GM18858 (cell line): Measurements from ENCODE around the gene CIBAR2.

Source experiments
- ATAC-seq: cut with Tn5 transposase; IDR thresholded peaks from one replicate; pipeline ENCODE4 v1.9.1; 2021; ENCODE audit not compliant: unreplicated experiment

Gene CIBAR2

DNA sequence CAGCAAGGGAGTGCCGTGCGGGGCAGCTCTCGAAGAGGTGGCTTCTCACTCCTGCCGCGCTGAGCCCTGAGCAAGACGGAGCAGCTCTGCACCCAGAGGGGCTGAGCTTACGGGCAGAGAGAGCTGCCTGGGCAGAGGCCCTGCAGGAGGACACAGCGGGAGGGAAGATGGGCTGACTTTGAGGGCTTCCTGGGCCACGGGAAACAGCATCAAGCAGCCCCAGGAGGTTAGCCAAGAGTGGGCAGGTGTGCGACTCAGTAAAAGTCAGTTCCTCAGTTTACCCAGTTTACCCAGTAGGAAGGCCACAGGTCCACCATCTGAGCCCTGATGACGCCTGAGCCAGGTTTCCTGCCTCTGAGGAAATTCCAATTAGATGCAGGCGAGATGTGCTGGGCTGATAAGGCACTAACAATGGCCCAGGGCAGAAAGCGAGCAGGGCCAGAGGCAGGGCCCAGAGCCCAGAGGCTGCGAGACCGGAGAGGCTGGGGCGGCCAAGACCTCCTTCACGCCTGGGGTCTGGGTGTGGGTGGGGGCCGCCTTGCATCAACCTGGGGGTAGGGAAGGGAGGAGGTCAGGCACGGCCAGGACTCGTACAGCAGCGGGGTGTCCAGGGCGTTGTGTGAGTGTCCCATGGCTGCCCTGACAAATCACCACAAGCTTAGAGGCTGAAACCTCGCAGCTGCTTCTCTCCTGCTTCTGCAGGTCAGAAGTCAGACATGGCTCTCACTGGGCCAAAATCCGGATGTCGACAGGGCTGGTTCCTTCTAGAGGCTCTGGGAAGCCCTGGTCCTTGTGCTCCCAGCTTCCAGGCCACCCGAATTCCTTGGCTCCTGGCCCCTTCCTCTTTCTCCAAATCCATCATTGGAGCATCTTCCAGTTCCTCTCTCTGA is 32.0 kb upstream of the CIBAR2 start:
- no peak for ATAC-seq

DNA sequence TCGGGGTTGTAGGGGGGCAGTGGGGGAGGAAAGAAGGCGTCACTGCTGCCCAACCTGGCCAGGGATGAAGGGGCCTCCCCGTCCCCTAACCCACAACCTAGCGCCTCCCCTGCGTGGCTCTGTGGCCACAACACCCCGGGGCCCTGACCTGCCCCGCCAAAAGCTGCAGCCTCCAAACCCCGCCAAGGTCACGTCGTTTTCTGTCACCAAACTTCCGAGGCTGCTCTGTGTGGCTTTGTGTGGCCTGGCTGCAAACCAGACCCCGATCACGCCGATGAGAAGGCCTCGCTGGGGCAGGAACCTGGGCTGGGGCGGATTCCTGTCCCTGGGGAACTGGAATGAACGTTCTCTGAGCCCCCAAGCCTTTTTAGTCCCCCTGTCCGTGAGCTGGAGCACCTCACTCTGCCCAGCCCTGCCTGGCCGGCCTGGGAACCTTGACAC is 30.5 kb upstream of the CIBAR2 start:
- no peak for ATAC-seq

DNA sequence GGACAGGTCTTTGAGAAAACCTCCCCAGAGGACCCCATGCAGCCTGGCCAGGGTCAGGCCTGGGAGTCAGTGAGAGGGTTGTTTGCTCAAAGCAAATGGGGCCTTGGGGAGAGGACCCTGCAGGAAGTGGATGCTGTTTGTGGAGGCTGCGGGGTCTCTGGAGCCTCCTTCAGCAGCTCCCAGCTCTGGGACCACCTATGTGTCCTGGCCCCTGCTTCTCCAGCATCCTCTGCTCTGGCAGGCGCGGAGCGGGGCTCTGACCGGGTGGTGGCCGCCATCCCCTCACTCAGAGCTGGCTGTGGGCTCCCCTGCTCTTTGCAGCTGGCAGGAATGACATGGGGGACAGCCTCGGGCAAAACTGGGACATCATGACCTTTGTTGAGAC is 29.8 kb upstream of the CIBAR2 start:
- no peak for ATAC-seq

DNA sequence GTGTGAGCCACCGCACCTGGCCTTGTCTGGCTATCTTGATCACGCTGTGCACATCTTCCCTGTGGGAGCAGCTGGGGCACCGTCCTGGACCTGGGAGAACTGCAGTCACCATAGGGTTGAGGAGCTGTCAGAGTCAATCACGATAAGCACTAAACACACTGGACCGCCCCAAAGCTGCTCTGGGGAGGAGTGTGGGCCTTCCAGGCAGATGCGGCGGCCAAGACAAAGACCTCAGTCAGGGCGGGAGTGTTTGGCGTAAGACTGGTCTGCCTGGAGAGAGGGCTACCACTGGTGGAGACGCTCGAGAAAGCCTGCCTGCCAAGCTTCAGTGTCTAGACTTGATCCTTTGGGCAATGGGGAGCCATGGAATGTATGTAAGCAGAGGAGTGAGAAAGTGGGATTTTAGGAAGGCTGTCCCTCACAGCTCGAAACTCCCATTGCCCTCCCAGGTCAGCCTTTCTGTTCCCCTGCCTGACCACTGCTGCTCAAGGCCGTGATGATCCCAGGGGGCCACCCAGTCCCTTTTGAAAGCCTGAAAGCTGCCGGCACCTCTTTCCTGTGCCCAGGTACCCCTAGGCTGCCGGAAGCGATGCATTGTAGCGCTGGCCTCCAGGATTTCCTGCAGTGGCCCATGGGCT is 29.3 kb upstream of the CIBAR2 start:
- ATAC-seq: no peak

DNA sequence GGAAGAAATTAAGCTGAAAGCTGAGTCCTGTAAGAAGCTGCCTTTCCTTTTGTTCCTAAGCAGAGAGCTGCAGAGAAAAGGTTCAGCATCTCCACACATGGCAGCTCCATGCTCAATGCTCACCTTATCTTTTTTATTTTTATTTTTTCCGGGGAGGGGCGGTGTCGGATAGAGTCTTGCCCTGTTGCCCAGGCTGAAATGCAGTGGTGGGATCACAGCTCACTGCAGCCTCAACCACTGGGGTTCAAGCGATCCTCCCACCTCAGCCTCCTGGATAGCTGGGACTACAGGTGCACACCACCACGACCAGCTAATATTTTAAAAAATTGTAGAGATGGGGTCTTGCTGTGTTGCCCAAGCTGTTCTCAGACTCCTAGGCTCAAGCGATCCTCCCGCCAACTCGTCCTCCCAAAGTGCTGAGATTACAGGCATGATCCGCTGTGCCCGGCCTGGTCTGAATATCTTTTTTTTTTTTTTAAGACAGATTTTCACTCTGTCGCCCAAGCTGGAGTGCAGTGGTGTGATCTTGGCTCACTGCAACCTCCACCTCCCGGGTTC is 28.3 kb upstream of the CIBAR2 start:
- no peak for ATAC-seq

DNA sequence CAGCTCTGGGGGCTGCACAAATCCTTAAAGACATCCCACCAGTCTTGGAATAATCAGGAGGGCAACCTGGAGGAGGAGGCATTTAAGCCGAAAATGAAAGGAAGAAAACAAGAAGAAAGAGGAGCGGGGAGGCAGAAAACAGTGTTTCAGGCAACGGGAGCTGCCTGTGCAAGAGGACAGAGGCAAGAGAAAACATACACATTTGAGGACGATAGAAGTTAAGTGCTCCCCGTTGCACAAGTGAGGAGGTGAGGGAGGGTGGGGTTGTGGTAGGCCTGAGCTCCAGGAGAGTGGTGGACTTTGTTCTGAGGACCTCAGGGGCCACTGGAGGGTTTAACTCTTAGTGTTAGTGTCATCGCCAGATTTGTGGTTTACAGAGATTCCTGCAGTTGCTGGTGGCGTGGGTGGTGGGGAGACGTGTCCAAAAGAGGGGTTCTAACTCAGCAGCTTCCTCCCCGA is 27.6 kb upstream of the CIBAR2 start:
- ATAC-seq: no peak

DNA sequence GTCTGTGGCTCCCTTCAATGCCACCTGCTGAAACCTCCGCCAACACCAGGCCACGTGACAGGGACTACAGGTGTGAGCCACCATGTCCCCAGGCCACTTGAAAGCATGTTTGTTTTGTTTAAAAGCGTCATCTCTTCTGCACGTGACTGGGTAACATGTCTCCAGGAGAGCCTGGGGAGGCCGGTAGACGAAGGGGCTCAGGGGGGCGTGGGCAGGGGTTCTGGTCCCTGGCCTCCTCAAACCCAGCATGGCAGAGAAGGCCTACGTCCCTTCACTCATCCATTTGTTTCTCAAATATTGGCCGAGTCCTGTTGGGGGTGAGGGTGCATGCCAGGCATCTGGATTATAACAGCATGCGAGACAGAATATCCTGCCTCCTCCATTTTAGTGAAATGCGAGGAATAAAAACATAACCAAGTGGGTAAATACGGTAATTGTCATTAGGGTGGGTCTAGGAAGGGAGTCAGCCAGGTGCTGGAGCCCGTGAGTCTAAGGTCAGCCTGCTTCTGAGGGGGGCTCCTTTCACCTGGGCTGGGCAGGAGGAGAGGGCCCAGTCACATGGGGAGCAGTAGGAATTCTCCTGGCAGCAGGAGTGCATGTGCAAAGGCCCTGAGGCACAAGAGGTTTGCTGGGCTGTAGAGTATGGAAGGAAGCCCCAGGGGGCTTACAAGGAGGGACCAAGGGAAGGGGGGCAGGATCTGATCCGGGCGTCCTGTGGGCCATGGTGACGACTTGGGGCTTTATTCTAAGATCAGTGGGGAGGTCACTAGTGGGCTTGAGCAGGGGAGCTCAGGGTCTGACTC is 26.8 kb upstream of the CIBAR2 start:
- ATAC-seq: no peak

DNA sequence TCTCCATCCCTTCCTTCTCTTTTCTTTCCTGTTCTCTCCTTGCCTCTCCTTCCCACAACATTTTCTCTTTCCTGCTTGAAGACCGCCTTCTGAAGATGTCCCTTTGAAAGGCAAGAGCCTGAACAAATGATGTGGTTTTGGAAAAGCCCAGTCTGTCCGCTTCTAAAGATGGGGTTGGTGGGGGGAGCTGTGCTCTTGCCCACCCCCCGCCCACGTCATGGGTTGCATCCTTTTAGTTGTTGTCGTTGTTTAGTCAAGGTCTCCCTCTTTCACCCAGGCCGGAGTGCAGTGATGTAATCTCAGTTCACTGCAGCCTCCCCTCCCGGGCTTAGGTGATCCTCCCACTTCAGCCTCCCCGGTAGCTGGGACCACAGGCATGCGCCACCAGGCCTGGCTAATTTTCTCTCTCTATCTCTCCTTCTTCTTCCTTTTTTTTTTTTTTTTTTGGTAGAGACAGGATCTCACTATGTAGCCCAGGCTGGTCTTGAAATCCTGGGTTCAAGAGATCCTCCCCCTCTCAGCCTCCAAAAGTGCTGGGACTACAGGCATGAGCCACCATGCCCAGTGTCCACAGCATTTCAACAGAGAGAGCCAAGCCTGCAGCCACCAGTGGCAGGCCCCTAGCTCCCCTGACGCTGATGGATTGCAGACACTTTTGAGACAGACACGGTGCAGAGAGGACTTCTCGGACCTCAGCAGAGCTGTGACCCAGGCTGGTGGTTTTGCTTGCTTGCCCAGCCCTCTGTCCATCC is 26.0 kb upstream of the CIBAR2 start:
- no peak for ATAC-seq

DNA sequence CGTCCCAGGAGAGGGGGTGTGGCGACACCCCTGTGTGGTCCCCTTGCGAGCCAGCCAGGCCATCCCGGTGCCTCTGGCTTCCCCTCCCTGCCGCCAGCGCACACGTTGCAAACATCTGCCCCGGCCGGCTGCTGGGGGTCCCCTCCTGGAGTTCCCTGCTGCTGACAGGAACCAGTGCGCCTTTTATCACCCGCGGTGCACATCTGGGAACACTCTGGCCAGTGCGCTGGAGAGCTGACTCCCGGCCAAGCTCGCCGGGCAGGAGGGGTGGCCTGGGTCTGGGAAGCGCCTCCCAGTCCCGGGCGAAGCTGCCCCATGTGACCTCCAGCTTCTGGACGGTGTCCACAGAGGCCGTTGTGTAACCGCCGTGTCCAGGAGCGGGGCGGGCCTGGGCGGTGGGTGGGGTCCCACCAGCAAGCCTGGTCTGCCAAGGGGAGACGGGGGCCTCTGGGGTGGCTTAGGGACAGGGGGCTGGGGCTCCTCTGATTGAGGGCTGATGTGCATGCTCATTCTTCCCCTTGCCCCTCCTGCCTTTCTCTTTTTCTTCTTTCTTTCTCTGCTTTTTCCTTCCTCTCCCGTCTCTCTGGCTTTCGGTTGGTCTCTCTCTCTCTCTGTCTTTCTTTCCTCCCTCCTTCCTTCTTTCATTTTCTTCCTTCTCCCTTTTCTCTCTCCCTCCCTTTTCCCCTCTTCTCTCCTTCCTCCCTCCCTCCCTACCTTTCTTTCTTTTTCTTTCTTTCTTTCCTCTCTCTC is 25.2 kb upstream of the CIBAR2 start:
- ATAC-seq: no peak

DNA sequence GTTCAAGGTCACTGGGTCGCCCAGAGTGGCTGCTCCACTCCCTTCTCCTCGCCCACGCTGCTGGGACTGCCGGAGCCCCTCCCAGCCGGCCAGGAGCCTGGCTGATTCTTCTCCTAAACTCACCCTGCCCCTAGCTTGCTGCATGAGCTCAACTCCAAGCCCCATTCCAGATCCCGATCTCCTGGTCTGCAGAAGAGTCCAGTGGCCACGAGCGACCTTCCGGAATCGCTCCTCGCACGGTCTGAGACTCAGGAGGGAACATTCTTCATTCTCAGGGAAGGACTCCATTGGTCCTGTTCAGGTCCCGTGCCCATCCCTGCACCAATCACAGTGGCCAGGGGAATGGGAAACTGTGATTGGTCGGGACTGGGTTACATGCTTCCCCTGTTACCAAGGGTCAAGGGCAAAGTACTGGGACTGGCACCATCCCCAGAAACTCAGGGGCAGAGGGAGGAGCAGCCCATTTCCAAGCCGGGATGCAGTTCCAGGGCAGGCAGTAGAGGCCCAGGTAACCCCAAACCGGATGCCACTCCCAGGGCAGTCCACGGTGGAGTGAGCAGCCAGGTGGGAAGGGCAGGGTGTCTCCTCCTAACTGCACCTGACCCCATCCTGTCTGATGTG is 24.5 kb upstream of the CIBAR2 start:
- ATAC-seq: no peak

DNA sequence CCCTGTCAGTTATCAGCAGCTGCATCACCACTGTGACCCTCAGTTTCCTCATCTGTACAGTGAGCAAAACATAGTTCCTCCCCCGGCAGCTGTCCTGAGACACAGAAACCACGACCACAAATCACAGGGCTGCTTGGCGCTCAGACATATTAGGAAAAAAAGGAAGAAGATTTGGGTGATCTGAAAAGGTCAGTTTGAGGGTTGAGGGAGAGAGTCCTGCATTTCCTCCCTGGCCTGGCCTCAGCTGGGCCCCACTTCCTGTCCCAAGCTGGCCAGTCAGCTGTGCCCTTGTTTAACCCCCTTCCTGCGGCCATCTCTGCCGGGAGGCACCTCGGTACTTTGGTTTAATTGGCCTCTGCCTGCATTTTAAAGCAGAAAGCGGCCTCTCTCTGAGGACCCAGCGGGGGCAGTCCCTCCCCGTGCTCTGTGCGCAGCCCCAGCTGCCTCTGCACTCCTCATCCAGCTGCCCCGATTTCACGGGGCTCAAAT is 24.0 kb upstream of the CIBAR2 start:
- no peak for ATAC-seq

DNA sequence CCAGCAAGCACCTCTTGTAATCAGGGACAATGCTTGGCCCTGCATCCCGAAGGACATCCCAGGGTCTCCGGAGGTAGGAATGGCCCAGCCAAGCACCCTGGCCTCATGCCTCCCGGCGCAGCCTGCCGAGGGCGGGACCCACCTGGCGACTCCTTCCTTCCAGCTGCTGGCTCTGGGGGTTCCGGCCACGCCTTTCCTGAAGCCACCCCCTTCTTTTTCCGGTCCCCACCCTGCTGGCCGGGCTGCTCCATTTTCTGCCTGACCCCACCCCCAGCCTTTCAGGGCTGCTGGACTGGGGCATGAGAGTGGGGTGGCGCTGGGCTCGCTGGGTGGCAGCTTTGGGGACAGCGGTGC is 22.5 kb upstream of the CIBAR2 start:
- no peak for ATAC-seq

DNA sequence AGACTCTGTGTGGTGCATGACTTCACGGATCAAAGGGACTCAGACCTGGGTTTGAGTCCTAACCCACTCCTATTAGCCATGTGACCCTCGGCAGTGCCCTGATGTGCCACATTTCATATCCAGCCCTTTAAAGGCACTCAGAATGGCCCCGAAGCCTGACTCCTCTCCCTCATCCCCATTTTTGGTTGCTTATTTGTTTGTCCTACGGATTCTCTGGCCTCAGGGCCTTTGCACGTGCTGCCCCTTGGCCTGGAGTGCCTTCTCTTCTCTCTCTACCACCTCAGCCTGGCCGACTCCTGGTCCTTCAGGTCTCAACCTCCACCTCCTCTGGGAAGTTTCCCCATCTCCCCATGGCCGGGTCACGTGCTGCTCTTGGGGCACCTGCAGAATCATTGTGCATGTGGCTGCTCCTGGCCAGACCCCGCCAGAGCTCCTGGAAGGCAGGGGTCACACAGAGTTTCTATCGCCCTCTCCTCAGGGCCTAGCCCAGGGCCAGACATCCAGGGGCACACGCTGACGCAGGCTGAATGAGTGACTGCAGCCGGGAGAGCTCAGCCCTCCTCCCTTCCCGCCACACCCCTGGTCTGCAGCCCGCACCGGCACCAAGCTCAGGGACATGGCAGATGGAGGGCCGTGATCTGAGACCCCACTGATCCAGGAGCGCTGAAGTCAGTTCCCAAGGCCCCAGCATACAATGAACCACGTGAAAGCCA is 22.0 kb upstream of the CIBAR2 start:
- ATAC-seq: no peak

DNA sequence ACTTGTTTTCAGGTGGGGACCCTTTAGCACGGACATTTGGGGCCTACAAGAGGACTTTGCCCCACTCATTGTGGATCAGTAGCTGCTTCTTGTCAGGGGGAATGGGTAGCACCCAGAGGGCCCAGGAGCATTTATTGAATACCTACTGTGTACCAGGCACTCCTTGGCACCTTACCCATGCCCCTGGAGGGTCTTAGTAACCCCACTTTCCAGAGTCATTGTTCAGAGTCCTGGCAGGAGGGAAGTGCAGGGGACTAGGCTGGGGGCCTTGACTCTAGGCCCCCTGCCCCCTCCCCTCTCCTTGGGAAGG is 21.0 kb upstream of the CIBAR2 start:
- no peak for ATAC-seq

DNA sequence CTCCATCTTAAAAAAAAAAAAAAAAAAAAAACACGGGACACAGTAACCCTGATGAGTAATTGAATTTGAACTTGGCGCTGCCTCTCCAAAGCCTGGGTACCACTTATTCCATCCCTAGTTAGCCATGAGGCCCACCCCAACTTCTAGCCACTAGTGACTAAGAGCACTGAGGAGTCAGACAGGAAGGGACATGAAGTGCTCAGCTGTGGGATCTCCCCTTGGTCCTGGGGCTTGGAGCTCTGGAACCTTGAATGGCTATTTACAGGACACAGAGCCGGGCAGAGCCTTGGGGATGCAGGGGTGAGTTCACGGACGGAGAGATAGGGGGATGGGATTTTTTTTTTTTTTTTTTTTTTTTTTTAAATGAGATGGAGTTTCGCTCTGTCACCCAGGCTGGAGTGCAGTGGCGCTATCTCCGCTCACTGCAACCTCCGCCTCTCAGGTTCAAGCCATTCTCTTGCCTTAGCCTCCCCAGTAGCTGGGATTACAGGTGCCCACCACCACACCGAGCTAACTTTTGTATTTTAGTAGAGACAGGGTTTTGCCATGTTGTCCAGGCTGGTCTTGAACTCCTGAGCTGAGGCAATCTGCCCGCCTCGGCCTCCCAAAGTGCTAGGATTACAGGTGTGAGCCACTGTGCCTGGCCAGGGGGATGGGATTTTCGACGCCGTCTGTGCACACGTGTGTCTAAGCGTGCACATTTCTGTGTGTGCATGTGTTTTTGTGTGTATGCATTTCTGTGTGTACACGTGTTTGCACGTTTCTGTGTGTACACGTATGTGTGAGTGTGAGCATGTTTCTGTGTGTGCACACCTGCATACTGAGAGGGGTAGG is 20.4 kb upstream of the CIBAR2 start:
- no peak for ATAC-seq

DNA sequence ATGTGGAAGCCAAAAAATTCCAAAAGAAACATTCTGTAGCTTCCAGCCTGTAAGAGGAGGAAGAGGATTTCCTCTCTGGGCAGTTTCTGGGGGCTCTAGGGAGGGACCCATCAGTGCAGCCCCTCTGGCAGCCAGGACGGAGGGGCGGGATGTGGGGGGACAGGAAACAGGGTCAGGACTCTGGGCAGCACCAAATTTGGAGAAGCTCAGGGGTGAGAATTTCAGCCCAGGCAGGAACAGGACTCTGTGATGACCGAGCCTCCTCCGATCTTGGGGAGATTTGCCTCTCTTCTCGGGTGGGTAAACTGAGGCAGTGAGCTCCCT is 18.4 kb upstream of the CIBAR2 start:
- ATAC-seq: no peak

DNA sequence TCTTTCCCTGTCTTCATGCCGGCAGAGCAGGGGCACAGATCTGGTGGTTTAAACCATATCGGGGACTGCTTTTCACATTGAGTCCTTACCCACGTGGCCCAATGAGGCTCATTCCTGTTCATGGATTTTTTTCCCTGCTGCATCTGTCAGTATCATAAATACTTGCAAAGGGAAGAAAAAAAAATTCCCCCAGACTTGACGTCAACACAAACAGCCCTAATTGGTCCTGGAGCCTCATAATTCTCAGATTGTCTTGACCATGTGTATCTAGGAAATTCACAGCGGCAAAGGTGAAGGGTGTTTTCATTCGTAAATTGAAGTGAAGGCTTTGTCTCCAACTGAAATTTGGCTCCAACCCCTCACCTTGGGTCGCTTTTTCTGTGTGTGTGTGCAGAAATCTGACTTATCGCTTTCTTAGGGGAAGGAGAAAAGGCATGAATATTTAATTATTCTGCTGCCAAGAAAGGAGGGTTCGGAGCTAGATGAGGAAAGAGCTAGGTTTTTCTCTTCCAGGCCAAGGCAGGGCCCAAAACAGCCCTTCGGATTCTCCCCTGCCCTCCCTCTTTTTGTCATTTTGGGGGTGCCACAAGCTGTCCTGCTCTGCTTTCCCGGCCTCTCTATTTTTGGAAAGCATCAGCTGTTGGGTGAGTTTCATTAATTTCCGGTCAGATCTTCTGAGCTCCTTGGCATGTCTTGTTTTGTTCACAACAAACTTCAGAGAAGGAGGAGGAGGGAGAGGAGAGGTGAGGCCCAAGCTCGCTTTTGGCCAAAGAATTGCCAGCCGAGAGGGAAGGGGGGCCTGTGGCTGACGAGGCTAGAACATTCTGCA is 17.8 kb upstream of the CIBAR2 start:
- ATAC-seq: no peak
